Activated CD4-positive, alpha-beta T cell treated with anti-CD3 and anti-CD28 coated beads for 48 hours (primary cell): ENCODE data around the gene SPPL3.
"Not testable (repeated sequence)": the region's sequence is repeated elsewhere in the genome, so short reads cannot be mapped to it uniquely, and the experiment has no call there.

ENCODE experiments used
- DNase-seq: peaks from one replicate; pipeline ENCODE4 v3.0.0-alpha.2; 2020

The SPPL3 gene

DNA sequence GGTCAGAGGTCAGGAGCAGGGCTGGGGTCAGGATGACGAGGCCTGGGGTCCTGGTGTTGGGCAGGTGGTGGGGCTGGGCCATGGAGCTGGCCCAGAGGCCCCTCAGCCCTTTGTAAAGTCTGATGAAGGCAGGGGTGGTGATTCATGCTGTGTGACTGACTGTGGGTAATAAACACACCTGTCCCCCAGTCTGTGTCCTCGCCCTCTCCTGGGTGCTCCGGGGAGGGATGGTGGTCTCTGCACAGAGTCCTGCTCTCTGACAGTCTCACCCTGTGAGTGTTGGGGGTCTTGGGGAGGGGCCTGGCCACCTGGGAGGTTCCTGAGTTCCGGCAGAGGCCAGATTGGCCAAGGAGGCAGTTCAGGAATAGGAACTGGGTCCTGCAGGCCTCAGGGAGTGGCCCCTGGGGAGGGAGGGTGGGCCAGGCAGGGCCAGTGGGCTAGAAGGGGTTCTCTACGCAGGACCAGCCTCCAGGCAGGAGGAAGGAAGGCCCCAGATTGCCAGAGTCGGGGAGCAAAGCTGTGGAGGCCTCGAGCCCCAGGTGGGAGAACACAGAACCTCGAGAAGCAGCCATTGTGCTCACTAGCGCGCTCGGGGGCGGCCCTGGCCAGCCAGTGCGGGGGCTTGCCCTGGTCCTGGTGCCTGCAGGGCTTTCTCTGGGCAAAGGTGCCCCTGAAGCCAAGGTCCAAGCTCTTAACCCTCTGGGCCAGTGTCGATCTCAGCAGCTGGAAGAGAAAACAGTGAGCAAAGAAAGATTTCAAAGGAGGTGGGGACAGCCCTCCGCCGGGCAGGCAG is 164.1 kb downstream of the SPPL3 start:
- no peak for DNase-seq

DNA sequence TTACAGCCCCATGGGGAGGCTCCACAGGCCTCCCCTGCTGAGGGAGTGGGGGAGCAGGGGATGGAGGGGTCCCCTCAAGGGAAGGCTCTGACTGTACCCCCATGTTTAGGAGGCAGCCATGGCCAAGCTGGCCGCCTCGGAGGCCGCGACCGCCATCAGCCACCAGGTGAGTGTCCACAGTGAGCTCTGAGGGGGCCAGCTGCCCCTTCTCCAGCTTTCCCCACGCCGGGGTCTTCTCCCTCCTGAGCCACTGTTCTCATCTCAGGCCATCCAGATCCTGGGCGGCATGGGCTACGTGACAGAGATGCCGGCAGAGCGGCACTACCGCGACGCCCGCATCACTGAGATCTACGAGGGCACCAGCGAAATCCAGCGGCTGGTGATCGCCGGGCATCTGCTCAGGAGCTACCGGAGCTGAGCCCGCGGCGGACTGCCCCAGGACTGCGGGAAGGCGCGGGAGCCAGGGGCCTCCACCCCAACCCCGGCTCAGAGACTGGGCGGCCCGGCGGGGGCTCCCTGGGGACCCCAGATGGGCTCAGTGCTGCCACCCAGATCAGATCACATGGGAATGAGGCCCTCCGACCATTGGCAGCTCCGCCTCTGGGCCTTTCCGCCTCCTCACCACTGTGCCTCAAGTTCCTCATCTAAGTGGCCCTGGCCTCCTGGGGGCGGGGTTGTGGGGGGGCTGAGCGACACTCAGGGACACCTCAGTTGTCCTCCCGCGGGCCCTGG is 165.0 kb downstream of the SPPL3 start:
- no peak for DNase-seq

DNA sequence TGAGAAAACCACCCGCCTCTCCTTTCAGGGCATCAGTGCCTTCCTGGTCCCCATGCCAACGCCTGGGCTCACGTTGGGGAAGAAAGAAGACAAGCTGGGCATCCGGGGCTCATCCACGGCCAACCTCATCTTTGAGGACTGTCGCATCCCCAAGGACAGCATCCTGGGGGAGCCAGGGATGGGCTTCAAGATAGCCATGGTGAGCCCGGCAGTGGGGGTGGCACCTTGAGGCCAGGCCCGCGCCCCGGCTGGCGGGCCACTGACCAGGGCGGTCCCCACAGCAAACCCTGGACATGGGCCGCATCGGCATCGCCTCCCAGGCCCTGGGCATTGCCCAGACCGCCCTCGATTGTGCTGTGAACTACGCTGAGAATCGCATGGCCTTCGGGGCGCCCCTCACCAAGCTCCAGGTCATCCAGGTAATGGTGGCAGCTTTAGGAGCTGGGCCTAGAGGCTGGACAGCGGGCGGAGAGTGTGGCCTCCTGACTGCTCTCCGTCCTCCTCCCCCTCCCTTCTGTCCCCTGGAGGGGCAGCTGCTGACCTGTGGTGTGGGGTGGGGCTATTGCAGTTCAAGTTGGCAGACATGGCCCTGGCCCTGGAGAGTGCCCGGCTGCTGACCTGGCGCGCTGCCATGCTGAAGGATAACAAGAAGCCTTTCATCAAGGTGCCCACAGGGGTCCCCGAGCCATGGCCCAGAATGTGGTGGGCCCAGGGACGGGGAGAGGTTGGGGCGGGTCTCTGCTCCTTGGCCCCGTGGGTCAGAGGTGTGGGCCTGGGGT is 165.7 kb downstream of the SPPL3 start:
- no peak for DNase-seq

DNA sequence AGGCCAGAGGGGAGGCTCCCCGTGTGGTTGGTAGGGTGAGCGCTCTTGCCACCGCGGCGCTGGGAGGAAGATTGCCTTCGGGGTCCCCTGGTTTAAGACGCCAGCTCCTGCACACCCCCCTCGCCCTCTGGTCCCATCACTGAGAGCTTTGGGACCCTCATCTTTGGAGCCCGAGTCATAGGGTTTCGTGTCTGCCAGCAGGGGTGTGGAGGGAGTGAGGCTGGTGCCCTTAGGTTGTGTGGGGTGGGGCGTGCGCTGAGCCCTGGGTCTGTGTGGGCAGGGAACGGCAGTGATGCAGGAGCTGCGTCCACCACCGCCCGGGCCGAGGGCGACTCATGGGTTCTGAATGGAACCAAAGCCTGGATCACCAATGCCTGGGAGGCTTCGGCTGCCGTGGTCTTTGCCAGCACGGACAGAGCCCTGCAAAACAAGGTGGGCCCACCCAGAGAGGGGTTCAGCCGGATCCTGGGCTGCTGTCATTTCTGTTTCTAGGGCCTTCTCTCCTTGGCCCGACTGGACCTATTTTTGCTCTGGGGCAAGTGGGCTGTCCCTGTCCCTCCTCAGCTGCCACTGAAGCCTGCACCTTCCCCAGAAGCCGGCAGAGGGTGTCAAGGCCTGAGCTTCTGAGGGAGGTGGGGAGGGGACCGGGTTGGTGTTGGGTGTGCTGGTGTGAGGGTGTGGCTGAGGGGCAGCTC is 166.5 kb downstream of the SPPL3 start:
- no peak for DNase-seq

DNA sequence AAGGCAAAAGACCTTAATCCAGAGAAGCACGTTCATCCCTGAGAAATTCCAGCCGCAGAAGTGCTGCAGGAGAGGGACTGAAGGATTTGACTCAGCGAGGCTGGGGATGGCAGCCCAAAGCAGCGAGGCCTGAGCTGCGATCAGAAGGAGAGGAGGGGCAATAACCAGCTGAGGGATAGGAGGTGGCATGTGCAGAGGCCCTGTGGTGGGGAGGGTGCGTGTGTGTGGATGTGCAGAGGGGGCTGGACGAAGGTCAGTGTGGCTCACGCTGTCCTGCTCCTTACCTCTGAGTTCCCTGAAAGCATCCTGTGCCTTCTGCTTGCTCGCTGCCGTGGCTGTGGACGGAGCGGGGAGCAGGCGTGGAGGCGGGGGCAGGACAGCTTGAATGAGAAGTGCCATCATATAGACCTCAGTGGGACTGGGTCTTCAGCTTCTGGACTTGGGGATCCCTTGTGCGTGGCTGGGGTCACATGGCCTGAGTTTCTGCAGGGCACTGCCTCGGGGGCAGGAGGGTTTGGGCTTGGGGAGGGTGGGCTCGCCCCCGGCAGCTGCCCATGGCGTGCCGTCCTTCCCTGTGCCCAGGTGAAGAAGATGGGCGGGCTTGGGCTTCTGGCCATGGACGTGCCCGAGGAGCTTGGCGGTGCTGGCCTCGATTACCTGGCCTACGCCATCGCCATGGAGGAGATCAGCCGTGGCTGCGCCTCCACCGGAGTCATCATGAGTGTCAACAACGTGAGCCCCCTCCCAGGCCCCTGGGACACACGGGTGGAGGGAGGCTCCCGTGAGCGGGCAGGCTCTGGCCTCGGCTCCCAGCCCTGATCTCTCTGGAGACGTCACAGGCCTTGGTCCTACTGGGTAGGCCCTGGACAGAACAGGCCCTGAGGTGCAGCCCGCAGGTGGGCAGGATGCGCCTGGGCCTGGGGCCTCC is 167.5 kb downstream of the SPPL3 start:
- no peak for DNase-seq

DNA sequence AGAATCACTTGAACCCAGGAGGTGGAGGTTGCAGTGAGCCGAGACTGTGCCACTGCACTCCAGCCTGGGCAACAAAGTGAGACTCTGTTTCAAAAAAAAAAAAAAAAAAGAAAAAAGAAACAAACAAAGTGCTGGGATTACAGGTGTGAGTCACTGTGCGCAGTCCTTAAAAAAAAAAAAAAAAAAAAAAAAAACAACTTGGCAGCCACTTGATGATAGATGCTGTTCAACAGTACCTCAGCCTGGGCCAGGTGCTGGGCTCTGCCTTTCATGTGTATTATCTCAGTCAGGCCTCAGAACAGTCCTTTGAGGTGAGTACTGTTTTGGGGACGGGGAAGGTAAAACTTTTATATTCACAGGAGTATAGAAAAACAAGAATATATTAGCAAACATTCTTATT is 169.0 kb downstream of the SPPL3 start:
- DNase-seq, result no peak

DNA sequence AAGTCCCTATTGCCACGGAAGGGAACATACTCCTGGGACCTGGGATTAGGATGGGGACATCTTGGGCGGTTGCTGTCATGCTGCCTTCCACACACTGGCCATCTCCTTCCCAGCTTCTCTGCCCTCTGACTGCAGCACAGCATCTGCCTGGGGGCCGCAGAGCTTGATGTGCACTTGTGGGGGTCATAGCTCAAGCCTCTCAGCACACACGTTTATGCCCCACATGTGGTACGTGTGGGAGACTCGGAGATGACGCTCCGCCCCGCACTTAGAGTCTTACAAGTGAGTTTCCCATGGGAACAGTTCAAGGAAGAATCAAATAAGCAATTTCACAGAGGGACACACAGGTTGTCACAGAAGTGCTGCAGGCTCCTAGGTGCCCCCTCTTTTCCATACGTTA is 169.9 kb downstream of the SPPL3 start:
- no peak for DNase-seq

DNA sequence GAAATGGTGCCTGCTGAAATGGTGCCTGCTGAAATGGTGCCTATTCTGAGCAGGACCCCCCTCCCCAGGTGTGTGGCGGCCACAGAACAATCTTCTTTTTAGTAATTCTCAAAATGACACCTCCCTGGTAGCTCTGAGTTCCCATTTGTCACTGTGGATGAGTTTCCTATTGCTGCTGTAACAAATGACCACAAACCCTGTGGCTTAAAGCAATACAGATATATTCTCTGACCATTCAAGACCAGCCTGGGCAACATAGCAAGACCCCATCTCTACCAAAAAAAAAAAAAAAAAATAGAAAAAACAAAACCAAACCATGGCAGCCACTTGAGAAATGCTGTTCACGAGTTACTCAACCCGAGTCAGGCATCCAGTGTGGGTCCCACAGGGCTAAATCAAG is 170.6 kb downstream of the SPPL3 start:
- no peak for DNase-seq

DNA sequence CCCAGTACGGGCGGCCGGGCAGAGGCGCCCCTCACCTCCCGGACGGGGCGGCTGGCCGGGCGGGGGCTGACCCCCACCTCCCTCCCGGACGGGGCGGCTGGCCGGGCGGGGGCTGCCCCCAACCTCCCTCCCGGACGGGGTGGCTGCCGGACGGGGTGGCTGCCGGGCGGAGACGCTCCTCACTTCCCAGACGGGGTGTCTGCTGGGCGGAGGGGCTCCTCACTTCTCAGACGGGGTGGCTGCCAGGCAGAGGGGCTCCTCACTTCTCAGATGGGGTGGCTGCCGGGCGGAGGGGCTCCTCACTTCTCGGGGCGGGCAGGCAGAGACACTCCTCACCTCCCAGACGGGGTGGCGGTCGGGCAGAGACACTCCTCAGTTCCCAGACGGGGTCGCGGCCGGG is 172.0 kb downstream of the SPPL3 start:
- not testable (repeated sequence) for DNase-seq

DNA sequence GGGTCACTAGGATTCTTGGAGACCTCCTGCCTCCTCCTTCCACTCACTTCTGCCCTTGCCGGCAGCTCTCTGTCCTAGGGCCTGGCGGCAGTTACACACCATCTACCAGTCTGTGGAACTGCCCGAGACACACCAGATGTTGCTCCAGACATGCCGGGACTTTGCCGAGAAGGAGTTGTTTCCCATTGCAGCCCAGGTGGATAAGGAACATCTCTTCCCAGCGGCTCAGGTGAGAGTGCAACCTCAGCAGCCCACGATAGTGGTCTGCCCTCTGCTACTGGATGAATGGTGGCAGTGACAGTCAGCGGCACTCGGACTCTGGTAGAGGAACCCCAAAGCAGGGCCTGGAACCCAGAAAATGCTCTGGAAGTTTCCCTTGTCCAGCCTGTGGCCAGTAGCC is 177.2 kb downstream of the SPPL3 start:
- no peak for DNase-seq

DNA sequence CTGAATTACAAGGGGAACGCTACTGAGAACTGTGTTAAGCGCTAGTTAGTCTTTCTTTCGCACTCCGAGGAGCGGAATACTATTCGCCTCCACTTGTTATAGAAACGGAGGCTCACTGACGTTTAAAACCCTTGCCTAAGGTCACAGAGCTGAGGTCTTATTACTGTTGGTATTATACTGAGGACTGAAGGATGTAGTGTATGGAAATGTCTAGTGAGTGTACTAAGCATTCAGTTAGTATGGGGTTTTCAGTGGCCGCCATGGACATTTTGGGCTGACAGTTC is 177.7 kb downstream of the SPPL3 start:
- DNase-seq, result no peak

DNA sequence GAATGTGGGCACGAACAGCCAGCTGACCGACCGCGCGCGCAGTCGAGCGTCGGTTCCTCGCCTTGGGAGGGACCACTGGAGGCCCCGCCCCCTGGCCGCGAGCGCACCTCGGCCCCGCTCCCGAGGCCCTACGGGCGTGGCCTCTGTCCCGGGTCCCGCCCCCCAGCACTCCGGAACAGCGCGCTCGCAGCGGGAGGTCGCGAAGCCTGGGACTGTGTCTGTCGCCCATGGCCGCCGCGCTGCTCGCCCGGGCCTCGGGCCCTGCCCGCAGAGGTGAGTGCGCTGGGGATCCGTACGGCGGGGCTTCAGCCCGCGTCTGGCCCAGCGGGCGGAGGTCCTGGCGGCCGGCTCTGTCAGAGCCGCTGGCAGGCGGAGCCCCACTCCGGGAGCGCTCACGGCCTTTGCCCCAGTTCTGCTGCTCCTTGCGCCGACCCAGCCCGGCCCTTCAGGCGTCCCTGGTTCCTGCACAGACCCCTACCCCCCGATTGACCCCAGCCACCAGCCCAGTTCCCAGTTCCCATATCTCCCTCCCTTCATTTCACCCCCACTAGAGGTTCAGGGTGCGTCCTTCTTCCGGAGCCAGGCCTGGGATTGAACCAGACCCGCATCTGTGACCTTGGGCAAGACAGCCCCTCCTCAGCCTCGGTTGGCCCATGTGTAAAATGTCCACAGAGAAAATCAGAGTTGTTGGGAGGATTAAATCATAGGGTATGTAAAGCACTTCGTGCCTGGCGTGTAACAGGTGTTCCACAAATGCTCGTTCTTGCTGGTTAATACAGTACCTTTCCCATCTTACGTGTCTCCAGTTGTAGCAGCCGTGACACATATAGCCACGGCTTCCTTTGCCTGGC is 178.3 kb downstream of the SPPL3 start, which contains the start of gene ACADS:
Gene ACADS, plus strand, starts transcription at position 168 of the 851 bp plus-strand sequence. Its CDS starts 60 bp downstream, at position 228.
- DNase-seq, result peak; percentile 93

DNA sequence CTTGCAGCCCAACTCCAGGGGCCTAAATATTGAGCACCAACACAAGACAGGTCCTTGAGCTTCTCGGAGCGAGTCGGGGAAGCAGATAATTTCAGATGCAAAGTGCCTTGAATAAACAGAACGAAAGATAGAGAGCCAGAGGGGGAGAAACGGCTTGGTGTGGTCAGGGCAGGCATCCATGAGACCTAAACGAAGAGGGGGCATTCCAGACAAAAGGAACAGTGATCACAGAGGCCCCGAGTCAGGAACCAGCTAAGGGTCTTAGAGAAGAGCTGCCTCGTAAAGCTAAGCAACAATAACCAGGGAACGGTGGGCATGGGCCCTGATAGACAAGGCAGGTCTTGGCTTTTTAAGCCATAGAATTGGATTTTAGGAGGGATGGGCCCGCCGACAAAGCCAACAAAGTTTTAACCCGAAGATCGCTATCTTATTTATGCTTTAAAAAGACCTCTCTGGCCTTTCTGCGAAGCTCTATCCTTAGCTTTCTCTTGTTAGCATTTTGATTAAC is 179.0 kb downstream of the SPPL3 start:
- DNase-seq, result no peak

DNA sequence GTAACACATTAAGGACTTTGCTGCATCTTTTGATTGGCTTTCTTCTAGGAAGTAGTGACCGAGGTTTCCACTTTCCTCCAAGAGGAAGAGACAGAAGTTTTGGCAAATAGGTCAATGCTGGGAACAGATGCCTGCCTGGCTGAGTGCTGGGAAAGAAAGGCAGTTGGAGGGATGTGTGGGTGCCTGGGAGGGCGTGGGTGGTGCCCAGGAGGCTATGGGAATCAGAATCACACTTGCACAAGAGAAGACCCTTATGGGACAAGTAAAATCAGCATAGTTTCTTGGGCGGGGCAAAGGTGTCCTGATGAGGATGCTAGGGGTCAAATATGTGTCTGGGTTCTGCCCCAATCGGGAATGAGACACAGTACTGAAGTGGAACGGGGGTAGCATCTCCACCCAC is 179.4 kb downstream of the SPPL3 start:
- no peak for DNase-seq

DNA sequence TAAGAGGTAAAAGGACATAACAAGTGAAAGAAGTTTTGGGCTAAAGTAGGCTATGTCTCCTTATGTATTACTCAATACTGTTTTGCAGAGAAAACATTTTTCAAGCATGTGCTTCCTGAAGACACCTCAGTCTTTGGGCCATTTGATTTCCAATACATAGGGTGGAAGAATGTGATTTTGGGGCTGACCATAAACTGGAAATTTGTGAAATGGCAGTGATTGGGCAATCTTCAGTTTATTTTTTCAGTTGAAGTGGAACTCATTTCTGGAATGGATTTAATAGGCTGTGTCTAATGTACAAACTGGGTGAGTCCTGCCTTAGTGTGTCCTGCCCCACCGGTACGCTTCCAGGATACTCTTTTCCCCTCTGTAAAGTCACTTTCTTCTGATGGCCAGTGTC is 181.4 kb downstream of the SPPL3 start:
- no peak for DNase-seq

DNA sequence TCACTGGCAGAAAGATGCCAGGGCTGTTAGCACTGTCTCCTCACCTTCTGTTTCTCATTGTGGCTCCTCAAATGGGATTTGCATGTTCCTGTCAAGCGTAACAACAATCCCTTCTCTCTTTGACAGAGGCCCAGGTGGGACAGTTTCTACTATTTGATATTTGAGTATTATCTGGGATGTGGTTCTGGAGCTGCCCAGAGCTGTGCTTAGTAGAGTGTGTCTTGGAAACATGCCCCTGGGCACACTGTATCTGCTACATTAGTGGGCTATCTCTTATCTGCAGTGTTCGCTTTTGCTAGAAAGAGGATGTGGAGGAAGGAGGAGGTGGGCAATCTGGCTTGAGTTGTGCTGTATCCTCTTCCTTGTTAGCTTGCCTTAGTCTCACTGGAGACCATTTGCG is 182.3 kb downstream of the SPPL3 start:
- DNase-seq, result no peak

DNA sequence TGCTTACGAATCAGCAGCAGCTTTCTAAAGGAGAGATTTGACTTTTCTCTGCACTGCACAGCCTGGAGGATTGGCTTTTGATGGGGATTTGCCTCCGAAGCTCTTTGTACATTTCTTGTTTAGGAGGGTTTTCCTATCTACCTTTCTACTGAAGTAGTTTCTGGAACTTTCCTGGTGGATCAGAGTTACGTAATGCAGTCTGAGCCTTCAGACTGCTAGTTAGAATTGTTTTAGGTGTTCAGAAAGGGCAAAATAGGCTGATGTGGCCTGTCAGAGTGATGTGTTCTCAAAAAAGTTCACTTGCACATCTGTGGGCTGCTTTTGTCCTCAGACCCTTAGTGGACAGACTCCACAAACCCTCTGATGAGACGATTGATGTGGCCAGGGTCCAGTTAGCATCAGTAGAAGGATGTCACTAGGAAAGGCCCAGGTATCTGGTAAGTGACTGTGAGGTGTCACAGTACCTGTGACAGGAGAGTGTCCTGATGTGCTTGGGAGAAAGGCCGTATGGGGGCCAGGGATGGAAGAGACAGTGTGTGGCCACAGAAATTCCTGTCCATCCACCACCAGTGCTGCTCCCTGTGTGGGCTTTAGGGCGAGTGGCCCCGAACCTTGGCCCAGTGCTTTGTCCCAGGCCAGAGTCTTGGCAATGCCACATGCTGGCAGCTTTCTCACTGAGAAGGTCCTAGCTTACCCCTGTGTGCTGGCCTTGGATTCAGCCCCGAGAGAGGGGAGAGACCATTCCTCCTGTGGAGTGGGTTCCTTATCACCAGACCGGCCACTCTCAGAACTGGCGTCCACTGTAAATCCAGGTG is 183.0 kb downstream of the SPPL3 start:
- no peak for DNase-seq

DNA sequence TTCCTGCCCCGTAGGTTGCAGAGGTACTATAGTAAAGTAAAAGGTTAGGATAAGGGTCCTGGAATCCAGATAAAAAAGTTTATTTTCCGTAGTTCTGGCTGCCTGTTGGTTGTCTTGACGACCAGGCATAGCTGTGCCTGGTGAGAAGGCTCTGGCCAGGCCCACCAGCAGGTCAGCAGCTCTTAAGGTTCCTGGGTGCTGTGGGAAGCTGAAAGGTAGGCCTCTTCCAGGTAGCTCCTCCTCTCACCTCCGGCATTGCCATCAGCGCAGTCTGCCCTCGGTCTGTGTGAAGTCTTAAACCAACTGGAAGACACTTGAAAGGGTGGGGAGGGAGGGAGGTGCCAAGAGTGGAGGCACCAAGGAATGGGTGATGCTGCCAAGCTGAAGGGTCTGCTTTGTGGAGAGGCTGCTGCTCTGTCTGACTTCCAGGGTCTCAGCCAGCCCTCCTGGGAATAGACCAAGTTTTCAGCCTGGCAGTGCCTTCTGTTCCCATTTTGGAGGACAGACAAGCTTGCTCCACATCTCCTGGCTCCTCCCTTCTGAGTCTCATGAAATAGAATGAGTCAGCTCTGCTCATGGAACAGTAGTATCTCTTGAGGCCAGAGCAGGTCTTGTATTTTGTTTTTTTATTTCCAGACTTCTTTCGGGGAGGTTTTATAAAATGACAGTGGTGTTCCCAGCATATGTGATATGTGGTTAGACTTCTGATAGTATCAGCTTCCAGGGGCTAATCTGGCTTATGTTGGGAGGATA is 183.7 kb downstream of the SPPL3 start:
- no peak for DNase-seq
